Hepatocyte (in vitro differentiated cells): Measurements from ENCODE around the gene ATP6V0B. TPM values are rescaled to one million over a fixed set of nuclear protein-coding genes. Genes with fewer than 3 reads are reported as not detected.

Experiments
- DNase-seq: peaks from one replicate; pipeline ENCODE4 v3.0.0-alpha.2; 2016; ENCODE audit warnings: low spot score
- H2AFZ ChIP-seq: fragments of 200-600 bp; sonication (generic); 2 replicates; pipeline ENCODE4 v1.6.0; 2016; ENCODE audit warnings: antibody characterized with exemption, mild to moderate bottlenecking
- H3K27ac ChIP-seq: fragments of 200-600 bp; sonication (generic); 2 replicates; pipeline ENCODE4 v1.5.1; 2016; ENCODE audit warnings: mild to moderate bottlenecking
- H3K27me3 ChIP-seq: fragments of 200-600 bp; sonication (generic); 2 replicates; pipeline ENCODE4 v1.6.1; 2016
- H3K36me3 ChIP-seq: fragments of 200-600 bp; sonication (generic); replicated peaks from 2 replicates; pipeline ENCODE4 v1.5.1; 2016; ENCODE audit warnings: low read depth; ENCODE audit not compliant: insufficient read depth
- H3K4me1 ChIP-seq: fragments of 200-600 bp; sonication (generic); 2 replicates; pipeline ENCODE4 v1.5.1; 2016; ENCODE audit warnings: mild to moderate bottlenecking, moderate library complexity; ENCODE audit not compliant: insufficient read depth
- H3K4me2 ChIP-seq: fragments of 200-600 bp; sonication (generic); 2 replicates; pipeline ENCODE4 v1.6.0; 2016
- H3K4me3 ChIP-seq: fragments of 200-600 bp; sonication (generic); 2 replicates; pipeline ENCODE4 v1.5.1; 2016; ENCODE audit warnings: mild to moderate bottlenecking
- H3K79me2 ChIP-seq: fragments of 200-600 bp; sonication (generic); 2 replicates; pipeline ENCODE4 v1.6.0; 2017; ENCODE audit warnings: mild to moderate bottlenecking
- H3K9me2 ChIP-seq: fragments of 200-600 bp; sonication (generic); replicated peaks from 2 replicates; pipeline ENCODE4 v1.6.0; 2017; ENCODE audit warnings: mild to moderate bottlenecking; ENCODE audit not compliant: insufficient read depth
- H3K9me3 ChIP-seq: fragments of 200-600 bp; sonication (generic); 2 replicates; pipeline ENCODE4 v1.5.1; 2016; ENCODE audit warnings: low read depth, mild to moderate bottlenecking
- H4K20me1 ChIP-seq: fragments of 200-600 bp; sonication (generic); 2 replicates; pipeline ENCODE4 v1.6.0; 2016; ENCODE audit warnings: mild to moderate bottlenecking; ENCODE audit not compliant: insufficient read depth, poor library complexity, severe bottlenecking
- EZH2 ChIP-seq: fragments of 200-600 bp; sonication (generic); IDR thresholded peaks from 2 replicates; pipeline ENCODE4 v1.6.1; 2016; ENCODE audit warnings: antibody characterized with exemption, mild to moderate bottlenecking, borderline replicate concordance
- EZH2phosphoT487 ChIP-seq: fragments of 200-600 bp; sonication (generic); IDR thresholded peaks from one replicate; pipeline ENCODE4 v1.6.1; 2018; ENCODE audit warnings: antibody characterized with exemption, mild to moderate bottlenecking, low read depth, moderate library complexity; ENCODE audit not compliant: unreplicated experiment, severe bottlenecking
- WGBS: methylation state at CpG from one replicate; pipeline ENCODE4 v1.1.6; 2016; ENCODE audit warnings: low lambda C conversion rate; ENCODE audit errors: missing lambda C conversion rate; 5-methylcytosine and 5-hydroxymethylcytosine counted together
- polyA plus RNA-seq: library from polyadenylated mRNA; unstranded; fragments of >200 nt; fragmentation: Nextera tagmentation; extraction: Ambion mirVana; gene quantifications from 2 replicates; pipeline ENCODE4 v1.2.1, GENCODE V29; 2016
- total RNA-seq: library from RNA; depleted of rRNA; stranded (reverse); fragments of >200 nt; gene quantifications from 2 replicates; pipeline ENCODE4 v1.2.3, GENCODE V29; 2014
- TF ChIP-seq, protein P1 (sequence below): fragments of 200-600 bp; sonication (generic); IDR thresholded peaks from 2 replicates; pipeline ENCODE4 v1.5.1; 2016; ENCODE audit warnings: antibody characterized with exemption, mild to moderate bottlenecking; ENCODE audit not compliant: poor library complexity

The ATP6V0B gene
- total and polyA plus RNA-seq, 2 experiments from 2014 or later: 195 to 366 TPM

- Histone ChIP-seq H3K27me3 (no peaks in the 10 kb centered on the region), H2AFZ (no peak overlapping the region), H3K27ac (peak overlapping the region; percentile 35), H3K9me2 (no peaks in the 10 kb centered on the region), H3K36me3 (no peaks in the 10 kb centered on the region), H3K4me1 (peaks cover 13% of the 10 kb centered on the region), H3K4me2 (no peak overlapping the region), H3K79me2 (peaks cover 5% of the 10 kb centered on the region), H4K20me1 (no peaks in the 10 kb centered on the region), H3K4me3 (no peak overlapping the region), H3K9me3 (no peaks in the 10 kb centered on the region)
- TF ChIP-seq EZH2phosphoT487 (no peak), EZH2 (no peak)
- TF ChIP-seq, protein P1, sequence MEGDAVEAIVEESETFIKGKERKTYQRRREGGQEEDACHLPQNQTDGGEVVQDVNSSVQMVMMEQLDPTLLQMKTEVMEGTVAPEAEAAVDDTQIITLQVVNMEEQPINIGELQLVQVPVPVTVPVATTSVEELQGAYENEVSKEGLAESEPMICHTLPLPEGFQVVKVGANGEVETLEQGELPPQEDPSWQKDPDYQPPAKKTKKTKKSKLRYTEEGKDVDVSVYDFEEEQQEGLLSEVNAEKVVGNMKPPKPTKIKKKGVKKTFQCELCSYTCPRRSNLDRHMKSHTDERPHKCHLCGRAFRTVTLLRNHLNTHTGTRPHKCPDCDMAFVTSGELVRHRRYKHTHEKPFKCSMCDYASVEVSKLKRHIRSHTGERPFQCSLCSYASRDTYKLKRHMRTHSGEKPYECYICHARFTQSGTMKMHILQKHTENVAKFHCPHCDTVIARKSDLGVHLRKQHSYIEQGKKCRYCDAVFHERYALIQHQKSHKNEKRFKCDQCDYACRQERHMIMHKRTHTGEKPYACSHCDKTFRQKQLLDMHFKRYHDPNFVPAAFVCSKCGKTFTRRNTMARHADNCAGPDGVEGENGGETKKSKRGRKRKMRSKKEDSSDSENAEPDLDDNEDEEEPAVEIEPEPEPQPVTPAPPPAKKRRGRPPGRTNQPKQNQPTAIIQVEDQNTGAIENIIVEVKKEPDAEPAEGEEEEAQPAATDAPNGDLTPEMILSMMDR: no peak
- DNase-seq: peak; percentile 60
- WGBS: 78% methylated on average over 22 of the region's 22 CpGs
Measured at GRCh38 chr1:43997295-43997999, 22.7 kb downstream of the ATP6V0B start.

GRCh38 chr1:43998000-43998378, 23.2 kb downstream of the ATP6V0B start:
- H2AFZ ChIP-seq: no peak overlapping the region
- no peak for TF ChIP-seq EZH2
- TF ChIP-seq, protein P1: no peak
- no peak for TF ChIP-seq EZH2phosphoT487
- no peaks in the 10 kb centered on the region for H4K20me1 ChIP-seq
- 90% methylated on average over 11 of the region's 11 CpGs for WGBS
- no peaks in the 10 kb centered on the region for H3K9me2 ChIP-seq
- DNase-seq: no peak
- no peaks in the 10 kb centered on the region for H3K9me3 ChIP-seq
- no peaks in the 10 kb centered on the region for H3K27me3 ChIP-seq
- no peak overlapping the region for H3K4me2 ChIP-seq
- peaks cover 2% of the 10 kb centered on the region for H3K79me2 ChIP-seq
- peaks cover 10% of the 10 kb centered on the region for H3K4me1 ChIP-seq
- H3K27ac ChIP-seq: peak overlapping the region; percentile 35
- no peak overlapping the region for H3K4me3 ChIP-seq
- no peaks in the 10 kb centered on the region for H3K36me3 ChIP-seq

GRCh38 chr1:43999455-43999854, 24.7 kb downstream of the ATP6V0B start:
- Histone ChIP-seq H3K36me3 (no peaks in the 10 kb centered on the region), H3K4me3 (no peak overlapping the region), H4K20me1 (no peaks in the 10 kb centered on the region), H3K4me2 (no peak overlapping the region), H3K79me2 (no peaks in the 10 kb centered on the region), H3K9me2 (no peaks in the 10 kb centered on the region), H2AFZ (no peak overlapping the region), H3K4me1 (peaks cover 10% of the 10 kb centered on the region), H3K27ac (no peak overlapping the region), H3K27me3 (no peaks in the 10 kb centered on the region), H3K9me3 (no peaks in the 10 kb centered on the region)
- DNase-seq: no peak
- no peak for TF ChIP-seq EZH2
- TF ChIP-seq, protein P1: no peak
- TF ChIP-seq EZH2phosphoT487: no peak
- 98% methylated on average over 7 of the region's 8 CpGs for WGBS
